Liver (tissue), 9 donors: ENCODE results near the gene RYR2. TPM values are rescaled to one million over a fixed set of nuclear protein-coding genes. Genes with fewer than 3 reads are reported as not detected.

ENCODE experiments used
- DNase-seq: peaks from one replicate; pipeline ENCODE4 v3.0.0-alpha.2; 2017; ENCODE audit warnings: low spot score
- H3K27ac ChIP-seq, 2 donors: one replicate each; pipeline ENCODE4 v1.7.0; 2013; ENCODE audit warnings: inconsistent platforms in 2 of 2, low read length in 2 of 2, control low read depth in 1 of 2, low read depth in 1 of 2, mild to moderate bottlenecking in 1 of 2
- H3K27me3 ChIP-seq, 4 donors: one replicate each; pipeline versions ENCODE4 v1.6.1 to v1.7.0; 2013; ENCODE audit warnings: low read length in 3 of 4, inconsistent platforms in 1 of 4, mild to moderate bottlenecking in 1 of 4, moderate library complexity in 1 of 4; ENCODE audit not compliant: control insufficient read depth in 4 of 4, insufficient read depth in 4 of 4
- H3K36me3 ChIP-seq, 4 donors: one replicate each; pipeline versions ENCODE4 v1.6.1 to v1.7.0; 2013; ENCODE audit warnings: low read length in 3 of 4, mild to moderate bottlenecking in 3 of 4, low read depth in 1 of 4, moderate library complexity in 1 of 4; ENCODE audit not compliant: control insufficient read depth in 4 of 4, insufficient read depth in 3 of 4
- H3K4me1 ChIP-seq, 4 donors: one replicate each; pipeline versions ENCODE4 v1.6.1 to v1.7.0; 2013; ENCODE audit warnings: low read length in 3 of 4, mild to moderate bottlenecking in 3 of 4, moderate library complexity in 1 of 4; ENCODE audit not compliant: control insufficient read depth in 4 of 4, insufficient read depth in 4 of 4
- H3K4me3 ChIP-seq, 3 donors: one replicate each; pipeline versions ENCODE4 v1.6.1 to v1.7.0; 2013; ENCODE audit warnings: low read length in 3 of 3, control low read depth in 1 of 3, low read depth in 1 of 3, mild to moderate bottlenecking in 1 of 3
- H3K9ac ChIP-seq, 2 donors: one replicate each; pipeline ENCODE4 v1.7.0; 2013; ENCODE audit warnings: low read length in 2 of 2, mild to moderate bottlenecking in 2 of 2, moderate library complexity in 2 of 2, control low read depth in 1 of 2, low read depth in 1 of 2
- H3K9me3 ChIP-seq, 4 donors: one replicate each; pipeline versions ENCODE4 v1.6.1 to v1.7.0; 2013; ENCODE audit warnings: low read length in 3 of 4; ENCODE audit not compliant: control insufficient read depth in 4 of 4
- CTCF ChIP-seq: fragments of 150-350 bp; IDR thresholded peaks from 2 replicates; pipeline ENCODE4 v1.5.1; 2017; ENCODE audit warnings: improper control_type of control experiment, low read depth, low read length; ENCODE audit not compliant: missing input control
- EGR1 ChIP-seq, 2 donors: IDR thresholded peaks; 2 replicates each; pipeline ENCODE4 v1.6.1; 2016 to 2018; ENCODE audit warnings: antibody characterized with exemption in 2 of 2, low read depth in 2 of 2
- FOXA1 ChIP-seq: IDR thresholded peaks from 2 replicates; pipeline ENCODE4 v1.6.1; 2016; ENCODE audit warnings: antibody characterized with exemption
- FOXA2 ChIP-seq: IDR thresholded peaks from 2 replicates; pipeline ENCODE4 v1.6.1; 2016; ENCODE audit warnings: antibody characterized with exemption
- GABPA ChIP-seq, 2 donors: IDR thresholded peaks in 1 of 2; conservative IDR thresholded peaks in 1 of 2; 2 replicates each; pipeline ENCODE4 v1.6.1; 2016; ENCODE audit warnings: antibody characterized with exemption in 2 of 2, mild to moderate bottlenecking in 1 of 2, moderate library complexity in 1 of 2
- HNF4A ChIP-seq, 2 donors: conservative IDR thresholded peaks; 2 replicates each; pipeline ENCODE4 v1.6.1; 2016; ENCODE audit warnings: antibody characterized with exemption in 2 of 2, mild to moderate bottlenecking in 2 of 2
- JUND ChIP-seq, 2 donors: IDR thresholded peaks; 2 replicates each; pipeline ENCODE4 v1.6.1; 2016; ENCODE audit warnings: antibody characterized with exemption in 2 of 2
- MAX ChIP-seq: IDR thresholded peaks from 2 replicates; pipeline ENCODE4 v1.6.1; 2016; ENCODE audit warnings: antibody characterized with exemption
- NR2F2 ChIP-seq: IDR thresholded peaks from 2 replicates; pipeline ENCODE4 v1.6.1; 2016; ENCODE audit warnings: antibody characterized with exemption
- RAD21 ChIP-seq, 2 donors: IDR thresholded peaks; 2 replicates each; pipeline ENCODE4 v1.6.1; 2016; ENCODE audit warnings: antibody characterized with exemption in 2 of 2, mild to moderate bottlenecking in 2 of 2
- REST ChIP-seq: IDR thresholded peaks from 2 replicates; pipeline ENCODE4 v1.6.1; 2016; ENCODE audit warnings: antibody characterized with exemption, mild to moderate bottlenecking
- RXRA ChIP-seq, 2 donors: IDR thresholded peaks; 2 replicates each; pipeline ENCODE4 v1.6.1; 2017 to 2018; ENCODE audit warnings: antibody characterized with exemption in 2 of 2, mild to moderate bottlenecking in 1 of 2
- SP1 ChIP-seq: IDR thresholded peaks from 2 replicates; pipeline ENCODE4 v1.6.1; 2018; ENCODE audit warnings: antibody characterized with exemption, mild to moderate bottlenecking
- TAF1 ChIP-seq: conservative IDR thresholded peaks from 2 replicates; pipeline ENCODE4 v1.6.1; 2016; ENCODE audit warnings: antibody characterized with exemption, mild to moderate bottlenecking
- YY1 ChIP-seq: IDR thresholded peaks from 2 replicates; pipeline ENCODE4 v1.6.1; 2016; ENCODE audit warnings: antibody characterized with exemption, mild to moderate bottlenecking
- ZBTB33 ChIP-seq: IDR thresholded peaks from 2 replicates; pipeline ENCODE4 v1.6.1; 2016; ENCODE audit warnings: antibody characterized with exemption
- WGBS: extraction: QIAGEN DNeasy Blood & Tissue Kit; methylation state at CpG from one replicate; pipeline ENCODE4 v1.1.7; 2013; 5-methylcytosine and 5-hydroxymethylcytosine counted together
- polyA plus RNA-seq, 2 donors: library from polyadenylated mRNA; stranded (reverse) in 1 of 2; unstranded in 1 of 2; fragments of 200-250 nt in 1 of 2; fragments of >200 nt in 1 of 2; fragmentation: Nextera tagmentation in 1 of 2; extraction: Ambion mirVana in 1 of 2; gene quantifications; one replicate each; pipeline versions ENCODE4 v1.2.1 to v1.2.3, GENCODE V29; 2013 to 2015
- total RNA-seq, 2 donors: library from RNA; depleted of rRNA; stranded (reverse); fragments of >200 nt; gene quantifications; one replicate each; pipeline ENCODE4 v1.2.3, GENCODE V29; 2014
- TF ChIP-seq, protein P1 (sequence below): IDR thresholded peaks from 2 replicates; pipeline ENCODE4 v1.6.1; 2016; ENCODE audit warnings: antibody characterized with exemption
- donor health status: healthy.
- donor health status: healthy.
- donor health status: healthy.
- donor health status: healthy.
- donor health status: healthy.

The RYR2 gene
- total and polyA plus RNA-seq, 4 donors = 0.06 to 0.75 (median 0.31) TPM

DNA sequence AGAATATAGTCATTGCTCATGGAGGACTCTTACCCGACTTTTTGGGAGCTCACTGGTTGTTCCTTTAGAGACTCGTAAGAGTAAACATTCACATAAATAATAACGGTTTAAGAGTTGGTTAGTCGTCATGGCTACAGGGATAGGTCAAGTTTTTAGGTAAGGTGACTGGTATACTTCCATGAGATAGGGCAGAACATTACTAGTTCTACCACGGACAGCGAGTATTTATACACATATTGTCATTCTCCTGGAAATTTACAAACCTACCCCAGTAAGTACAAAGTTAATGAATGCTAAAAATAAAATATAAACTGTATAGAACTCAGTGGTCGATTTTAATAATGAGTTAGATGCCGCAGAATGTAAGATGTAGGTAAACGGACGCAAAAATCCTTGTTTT lies 1.2 kb upstream of the RYR2 start:
- Histone ChIP-seq H3K4me3 (no peak overlapping the region), H3K36me3 (no peaks in the 10 kb centered on the region), H3K9me3 (peaks cover 0 to 6% (median 0%) of the 10 kb centered on the region in 4 donors), H3K4me1 (peaks cover 4 to 12% (median 10%) of the 10 kb centered on the region in 4 donors), H3K9ac (no peak overlapping the region), H3K27me3 (peaks cover 0 to 24% (median 13%) of the 10 kb centered on the region in 4 donors), H3K27ac (no peak overlapping the region)
- TF ChIP-seq FOXA1 (no peak), EGR1 (IDR thresholded peaks at IDR 0.05; ENCODE audit: low read depth in 2 of 2) (no peak), RXRA (IDR thresholded peaks at IDR 0.05) (no peak), HNF4A (conservative IDR thresholded peaks at IDR 0.05) (no peak), JUND (IDR thresholded peaks at IDR 0.05) (no peak), GABPA (IDR thresholded peaks at IDR 0.05 in 1 of 2, conservative IDR thresholded peaks at IDR 0.05 in 1 of 2) (no peak), FOXA2 (no peak), RAD21 (IDR thresholded peaks at IDR 0.05) (no peak), MAX (no peak), NR2F2 (no peak), SP1 (no peak), CTCF (no peak)
- TF ChIP-seq, protein P1, sequence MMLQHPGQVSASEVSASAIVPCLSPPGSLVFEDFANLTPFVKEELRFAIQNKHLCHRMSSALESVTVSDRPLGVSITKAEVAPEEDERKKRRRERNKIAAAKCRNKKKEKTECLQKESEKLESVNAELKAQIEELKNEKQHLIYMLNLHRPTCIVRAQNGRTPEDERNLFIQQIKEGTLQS = no peak
- DNase-seq = no peak
- WGBS = 54% methylated on average over 10 of the region's 10 CpGs

GRCh38 chr1:237041461-237041794 lies 556 bp upstream of the RYR2 start:
- peaks cover 4 to 12% (median 10%) of the 10 kb centered on the region in 4 donors for H3K4me1 ChIP-seq
- H3K9me3 ChIP-seq = peaks cover 0 to 6% (median 0%) of the 10 kb centered on the region in 4 donors
- no peak overlapping the region for H3K9ac ChIP-seq
- H3K36me3 ChIP-seq = no peaks in the 10 kb centered on the region
- WGBS = 12% methylated on average over 7 of the region's 7 CpGs
- TF ChIP-seq YY1 = no peak
- no peak for TF ChIP-seq RXRA (IDR thresholded peaks at IDR 0.05)
- no peak for TF ChIP-seq ZBTB33
- TF ChIP-seq NR2F2 = no peak
- no peak for TF ChIP-seq MAX
- no peak for TF ChIP-seq FOXA1
- TF ChIP-seq GABPA (IDR thresholded peaks at IDR 0.05 in 1 of 2, conservative IDR thresholded peaks at IDR 0.05 in 1 of 2) = no peak
- TF ChIP-seq, protein P1 = no peak
- no peak for TF ChIP-seq TAF1
- TF ChIP-seq CTCF = no peak
- TF ChIP-seq RAD21 (IDR thresholded peaks at IDR 0.05) = no peak
- no peak for TF ChIP-seq FOXA2
- no peak for TF ChIP-seq SP1
- TF ChIP-seq EGR1 (IDR thresholded peaks at IDR 0.05; ENCODE audit: low read depth in 2 of 2) = no peak
- TF ChIP-seq HNF4A (conservative IDR thresholded peaks at IDR 0.05) = no peak
- no peak for TF ChIP-seq JUND (IDR thresholded peaks at IDR 0.05)
- TF ChIP-seq REST = no peak
- peak overlapping the region in 2 of 3 donors; percentile 14 to 45 for H3K4me3 ChIP-seq
- H3K27ac ChIP-seq = no peak overlapping the region
- no peak for DNase-seq
- peaks cover 0 to 24% (median 13%) of the 10 kb centered on the region in 4 donors for H3K27me3 ChIP-seq
